Measurements from ENCODE around the gene ERF.

ERF gene

DNA sequence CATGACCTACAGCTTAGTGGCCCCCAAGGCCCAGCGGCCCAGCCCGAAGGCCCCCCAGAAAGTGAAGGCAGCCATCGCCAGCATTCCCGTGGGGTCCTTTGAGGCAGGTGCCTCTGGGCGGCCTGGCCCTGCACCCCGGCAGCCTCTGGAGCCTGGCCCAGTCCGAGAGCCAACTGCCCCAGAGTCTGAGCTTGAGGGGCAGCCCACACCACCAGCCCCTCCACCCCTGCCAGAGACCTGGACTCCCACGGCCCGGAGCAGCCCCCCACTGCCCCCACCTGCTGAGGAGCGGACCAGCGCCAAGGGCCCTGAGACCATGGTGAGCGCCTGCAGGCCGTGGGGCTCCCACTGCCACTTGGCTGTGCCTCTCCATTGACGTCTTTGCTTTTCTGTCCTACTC lies 38.0 kb upstream of the ERF start:
- Histone ChIP-seq H3K36me3 (ENCODE audit: control insufficient read depth, insufficient read depth, low read length) (peaks cover 26% of the 10 kb centered on the region), H3K4me3 (ENCODE audit: low read length) (no peak overlapping the region), H3K27me3 (ENCODE audit: control insufficient read depth, insufficient read depth, low read length) (no peaks in the 10 kb centered on the region), H3K9me3 (ENCODE audit: control insufficient read depth, insufficient read depth, low read length) (no peaks in the 10 kb centered on the region), H3K27ac (ENCODE audit: low read length) (no peak overlapping the region), H3K4me1 (ENCODE audit: control insufficient read depth, insufficient read depth, low read length) (peaks cover 6% of the 10 kb centered on the region)
- no CpG with 5 or more reads among the region's 14 CpGs for WGBS (ENCODE audit: insufficient coverage, insufficient read length)
- DNase-seq (ENCODE audit: low read depth, low spot score) = no peak

DNA sequence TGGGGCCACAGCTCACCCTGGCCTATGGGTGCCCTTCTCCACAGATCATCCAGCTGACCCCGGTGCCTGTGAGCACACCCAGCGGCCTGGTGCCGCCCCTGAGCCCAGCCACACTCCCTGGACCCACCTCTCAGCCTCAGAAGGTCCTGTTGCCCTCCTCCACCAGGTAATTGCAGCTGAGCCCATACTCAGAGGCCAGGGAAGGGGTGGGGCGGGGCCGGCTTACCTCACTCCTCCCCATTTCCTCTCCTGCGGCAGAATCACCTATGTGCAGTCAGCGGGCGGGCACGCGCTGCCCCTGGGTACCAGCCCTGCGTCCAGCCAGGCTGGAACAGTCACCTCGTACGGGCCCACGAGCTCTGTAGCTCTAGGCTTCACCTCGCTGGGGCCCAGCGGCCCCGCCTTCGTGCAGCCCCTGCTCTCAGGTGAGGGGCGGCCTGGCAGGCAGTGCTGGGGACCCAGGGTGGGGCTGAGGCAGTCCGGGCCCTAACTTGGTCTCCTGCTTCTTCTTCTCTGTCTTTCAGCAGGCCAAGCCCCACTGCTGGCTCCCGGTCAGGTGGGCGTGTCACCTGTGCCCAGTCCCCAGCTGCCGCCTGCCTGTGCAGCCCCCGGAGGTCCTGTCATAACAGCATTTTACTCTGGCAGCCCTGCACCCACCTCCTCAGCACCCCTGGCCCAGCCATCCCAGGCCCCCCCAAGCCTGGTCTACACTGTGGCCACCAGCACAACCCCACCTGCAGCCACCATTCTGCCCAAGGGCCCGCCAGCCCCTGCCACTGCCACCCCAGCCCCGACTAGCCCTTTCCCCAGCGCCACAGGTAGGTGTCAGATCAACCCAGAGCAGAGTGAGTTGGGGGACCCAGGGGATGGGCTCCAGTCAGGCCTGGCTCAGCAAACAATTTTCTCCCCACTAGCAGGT lies 37.4 kb upstream of the ERF start:
- WGBS (ENCODE audit: insufficient coverage, insufficient read length) = no CpG with 5 or more reads among the region's 27 CpGs
- H3K4me1 ChIP-seq (ENCODE audit: control insufficient read depth, insufficient read depth, low read length) = peaks cover 6% of the 10 kb centered on the region
- H3K36me3 ChIP-seq (ENCODE audit: control insufficient read depth, insufficient read depth, low read length) = peaks cover 33% of the 10 kb centered on the region
- H3K27ac ChIP-seq (ENCODE audit: low read length) = no peak overlapping the region
- H3K9me3 ChIP-seq (ENCODE audit: control insufficient read depth, insufficient read depth, low read length) = no peaks in the 10 kb centered on the region
- no peak overlapping the region for H3K4me3 ChIP-seq (ENCODE audit: low read length)
- DNase-seq (ENCODE audit: low read depth, low spot score) = no peak
- no peaks in the 10 kb centered on the region for H3K27me3 ChIP-seq (ENCODE audit: control insufficient read depth, insufficient read depth, low read length)

DNA sequence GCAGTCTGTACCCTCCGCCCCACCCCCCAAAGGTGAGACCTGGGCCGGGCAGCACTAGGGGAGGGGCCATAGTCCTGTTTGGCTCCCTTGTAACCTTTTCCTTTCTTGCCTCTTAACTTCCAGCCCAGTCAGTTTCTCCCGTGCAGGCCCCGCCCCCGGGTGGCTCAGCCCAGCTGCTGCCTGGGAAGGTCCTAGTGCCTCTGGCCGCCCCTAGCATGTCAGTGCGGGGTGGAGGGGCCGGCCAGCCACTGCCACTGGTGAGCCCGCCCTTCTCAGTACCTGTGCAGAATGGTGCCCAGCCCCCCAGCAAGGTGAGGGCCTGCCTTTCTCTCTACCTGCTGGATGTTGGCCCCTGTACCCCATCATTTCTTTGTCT lies 36.5 kb upstream of the ERF start:
- Histone ChIP-seq H3K27me3 (ENCODE audit: control insufficient read depth, insufficient read depth, low read length) (no peaks in the 10 kb centered on the region), H3K9me3 (ENCODE audit: control insufficient read depth, insufficient read depth, low read length) (no peaks in the 10 kb centered on the region), H3K27ac (ENCODE audit: low read length) (no peak overlapping the region), H3K36me3 (ENCODE audit: control insufficient read depth, insufficient read depth, low read length) (peaks cover 36% of the 10 kb centered on the region), H3K4me3 (ENCODE audit: low read length) (no peak overlapping the region), H3K4me1 (ENCODE audit: control insufficient read depth, insufficient read depth, low read length) (peaks cover 7% of the 10 kb centered on the region)
- WGBS (ENCODE audit: insufficient coverage, insufficient read length) = no CpG with 5 or more reads among the region's 9 CpGs
- no peak for DNase-seq (ENCODE audit: low read depth, low spot score)

DNA sequence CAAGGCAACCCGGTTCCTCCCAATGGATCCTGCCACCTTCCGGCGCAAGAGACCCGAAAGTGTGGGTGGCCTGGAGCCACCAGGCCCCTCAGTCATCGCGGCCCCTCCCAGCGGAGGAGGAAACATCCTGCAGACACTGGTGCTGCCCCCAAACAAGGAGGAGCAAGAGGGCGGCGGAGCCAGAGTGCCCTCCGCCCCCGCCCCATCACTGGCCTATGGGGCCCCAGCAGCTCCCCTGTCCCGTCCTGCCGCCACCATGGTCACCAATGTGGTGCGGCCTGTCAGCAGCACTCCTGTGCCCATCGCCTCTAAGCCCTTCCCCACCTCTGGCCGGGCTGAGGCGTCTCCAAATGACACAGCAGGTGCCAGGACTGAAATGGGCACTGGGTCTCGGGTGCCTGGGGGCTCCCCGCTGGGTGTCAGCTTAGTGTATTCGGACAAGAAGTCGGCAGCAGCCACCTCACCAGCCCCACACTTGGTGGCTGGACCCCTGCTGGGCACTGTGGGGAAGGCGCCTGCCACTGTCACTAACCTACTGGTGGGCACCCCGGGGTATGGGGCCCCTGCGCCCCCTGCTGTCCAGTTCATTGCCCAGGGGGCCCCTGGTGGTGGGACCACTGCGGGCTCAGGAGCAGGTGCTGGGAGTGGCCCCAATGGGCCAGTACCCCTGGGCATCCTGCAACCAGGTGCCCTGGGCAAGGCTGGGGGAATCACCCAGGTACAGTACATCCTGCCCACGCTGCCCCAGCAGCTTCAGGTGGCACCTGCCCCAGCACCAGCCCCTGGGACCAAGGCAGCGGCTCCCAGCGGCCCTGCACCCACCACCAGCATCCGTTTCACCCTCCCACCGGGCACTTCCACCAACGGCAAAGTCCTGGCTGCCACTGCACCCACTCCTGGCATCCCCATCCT lies 35.9 kb upstream of the ERF start:
- peaks cover 36% of the 10 kb centered on the region for H3K36me3 ChIP-seq (ENCODE audit: control insufficient read depth, insufficient read depth, low read length)
- peaks cover 9% of the 10 kb centered on the region for H3K4me1 ChIP-seq (ENCODE audit: control insufficient read depth, insufficient read depth, low read length)
- no CpG with 5 or more reads among the region's 31 CpGs for WGBS (ENCODE audit: insufficient coverage, insufficient read length)
- no peak for DNase-seq (ENCODE audit: low read depth, low spot score)
- no peaks in the 10 kb centered on the region for H3K9me3 ChIP-seq (ENCODE audit: control insufficient read depth, insufficient read depth, low read length)
- no peak overlapping the region for H3K27ac ChIP-seq (ENCODE audit: low read length)
- no peak overlapping the region for H3K4me3 ChIP-seq (ENCODE audit: low read length)
- H3K27me3 ChIP-seq (ENCODE audit: control insufficient read depth, insufficient read depth, low read length) = no peaks in the 10 kb centered on the region

DNA sequence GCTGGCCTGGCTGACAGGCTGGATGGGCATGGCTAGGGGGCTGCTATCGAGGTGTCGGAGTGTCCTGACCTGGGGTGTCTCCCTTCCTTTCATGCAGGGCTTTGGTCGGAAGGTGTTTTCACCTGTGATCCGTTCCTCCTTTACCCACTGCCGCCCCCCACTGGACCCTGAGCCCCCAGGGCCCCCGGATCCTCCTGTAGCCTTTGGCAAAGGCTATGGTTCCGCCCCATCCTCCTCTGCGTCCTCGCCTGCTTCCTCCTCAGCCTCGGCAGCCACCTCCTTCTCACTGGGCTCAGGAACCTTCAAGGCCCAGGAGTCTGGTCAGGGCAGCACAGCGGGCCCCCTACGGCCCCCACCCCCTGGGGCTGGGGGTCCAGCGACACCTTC lies 35.2 kb upstream of the ERF start:
- Histone ChIP-seq H3K4me1 (ENCODE audit: control insufficient read depth, insufficient read depth, low read length) (peaks cover 11% of the 10 kb centered on the region), H3K36me3 (ENCODE audit: control insufficient read depth, insufficient read depth, low read length) (peaks cover 36% of the 10 kb centered on the region), H3K9me3 (ENCODE audit: control insufficient read depth, insufficient read depth, low read length) (no peaks in the 10 kb centered on the region), H3K4me3 (ENCODE audit: low read length) (no peak overlapping the region), H3K27ac (ENCODE audit: low read length) (no peak overlapping the region), H3K27me3 (ENCODE audit: control insufficient read depth, insufficient read depth, low read length) (no peaks in the 10 kb centered on the region)
- no peak for DNase-seq (ENCODE audit: low read depth, low spot score)
- WGBS (ENCODE audit: insufficient coverage, insufficient read length) = no CpG with 5 or more reads among the region's 13 CpGs

DNA sequence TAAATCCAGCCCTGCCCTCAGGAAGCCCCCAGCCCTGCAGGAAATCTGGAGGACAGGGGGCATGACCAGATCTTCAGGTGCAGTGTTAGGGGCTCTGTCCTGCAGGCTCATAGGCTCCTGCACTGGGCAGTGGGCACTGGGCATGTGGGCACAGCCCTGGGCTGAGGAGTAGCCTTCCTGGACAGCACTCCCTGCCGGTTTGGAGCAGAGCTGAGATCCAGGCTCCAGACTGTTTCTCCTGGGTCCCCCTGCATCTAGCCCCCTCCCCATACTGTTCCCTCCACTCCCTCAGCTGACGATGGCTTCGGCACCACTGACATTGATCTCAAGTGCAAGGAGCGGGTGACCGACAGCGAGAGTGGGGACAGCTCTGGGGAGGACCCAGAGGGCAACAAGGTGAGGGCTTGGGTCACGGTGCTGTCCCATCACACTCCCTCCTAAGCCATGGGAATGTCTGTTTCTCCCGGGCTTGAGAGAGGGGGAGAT lies 34.7 kb upstream of the ERF start:
- WGBS (ENCODE audit: insufficient coverage, insufficient read length) = no CpG with 5 or more reads among the region's 8 CpGs
- no peaks in the 10 kb centered on the region for H3K9me3 ChIP-seq (ENCODE audit: control insufficient read depth, insufficient read depth, low read length)
- H3K36me3 ChIP-seq (ENCODE audit: control insufficient read depth, insufficient read depth, low read length) = peaks cover 34% of the 10 kb centered on the region
- H3K27me3 ChIP-seq (ENCODE audit: control insufficient read depth, insufficient read depth, low read length) = no peaks in the 10 kb centered on the region
- DNase-seq (ENCODE audit: low read depth, low spot score) = no peak
- peaks cover 13% of the 10 kb centered on the region for H3K4me1 ChIP-seq (ENCODE audit: control insufficient read depth, insufficient read depth, low read length)
- H3K4me3 ChIP-seq (ENCODE audit: low read length) = no peak overlapping the region
- H3K27ac ChIP-seq (ENCODE audit: low read length) = no peak overlapping the region

DNA sequence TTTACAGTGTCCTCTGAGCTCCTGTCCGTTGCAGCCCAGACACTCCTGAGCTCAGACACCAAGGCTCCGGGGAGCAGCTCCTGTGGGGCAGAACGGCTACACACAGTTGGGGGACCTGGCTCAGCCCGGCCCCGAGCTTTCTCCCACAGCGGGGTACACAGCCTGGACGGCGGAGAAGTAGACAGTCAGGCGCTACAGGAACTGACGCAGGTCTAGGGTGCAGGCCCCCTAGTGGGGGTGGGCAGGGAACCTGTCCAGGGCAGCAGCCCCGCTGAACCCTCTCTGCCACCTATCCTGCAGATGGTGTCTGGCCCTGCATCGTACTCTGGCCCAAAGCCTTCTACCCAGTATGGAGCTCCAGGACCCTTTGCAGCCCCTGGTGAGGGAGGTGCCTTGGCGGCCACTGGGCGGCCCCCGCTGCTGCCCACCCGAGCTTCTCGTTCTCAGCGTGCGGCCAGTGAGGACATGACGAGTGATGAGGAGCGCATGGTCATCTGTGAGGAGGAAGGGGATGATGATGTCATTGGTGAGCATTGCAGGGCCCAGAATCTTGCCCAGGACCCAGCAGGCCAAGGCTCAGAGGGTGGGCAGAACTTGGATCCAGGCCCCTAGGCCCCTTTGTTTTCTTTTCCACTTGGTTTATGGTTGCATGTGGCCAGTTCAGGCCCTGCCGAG lies 34.1 kb upstream of the ERF start:
- Histone ChIP-seq H3K36me3 (ENCODE audit: control insufficient read depth, insufficient read depth, low read length) (peaks cover 32% of the 10 kb centered on the region), H3K27me3 (ENCODE audit: control insufficient read depth, insufficient read depth, low read length) (no peaks in the 10 kb centered on the region), H3K27ac (ENCODE audit: low read length) (no peak overlapping the region), H3K9me3 (ENCODE audit: control insufficient read depth, insufficient read depth, low read length) (no peaks in the 10 kb centered on the region), H3K4me3 (ENCODE audit: low read length) (no peak overlapping the region), H3K4me1 (ENCODE audit: control insufficient read depth, insufficient read depth, low read length) (peaks cover 13% of the 10 kb centered on the region)
- WGBS (ENCODE audit: insufficient coverage, insufficient read length) = no CpG with 5 or more reads among the region's 22 CpGs
- DNase-seq (ENCODE audit: low read depth, low spot score) = no peak

DNA sequence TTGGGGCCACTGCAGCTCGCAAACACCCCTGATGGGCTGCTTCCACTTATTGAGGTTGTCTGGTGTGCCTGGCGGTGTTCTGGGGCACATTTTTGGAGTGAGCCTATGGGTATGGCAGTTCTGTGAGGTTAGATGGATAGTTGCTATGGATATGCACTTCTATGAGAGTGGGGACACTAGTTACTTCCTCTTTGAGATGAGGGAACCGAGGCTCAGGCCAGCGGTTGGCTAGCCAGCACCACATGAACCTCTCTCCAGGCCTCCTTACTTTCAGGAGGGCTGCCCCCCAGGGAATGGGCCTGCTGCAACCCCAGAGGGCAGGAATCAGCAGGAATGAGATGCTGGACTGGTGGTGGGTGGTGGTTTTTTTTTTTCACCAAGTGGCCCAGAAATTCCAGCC lies 33.5 kb upstream of the ERF start:
- H3K4me1 ChIP-seq (ENCODE audit: control insufficient read depth, insufficient read depth, low read length) = peaks cover 14% of the 10 kb centered on the region
- peaks cover 32% of the 10 kb centered on the region for H3K36me3 ChIP-seq (ENCODE audit: control insufficient read depth, insufficient read depth, low read length)
- no peaks in the 10 kb centered on the region for H3K27me3 ChIP-seq (ENCODE audit: control insufficient read depth, insufficient read depth, low read length)
- no peak overlapping the region for H3K4me3 ChIP-seq (ENCODE audit: low read length)
- no peaks in the 10 kb centered on the region for H3K9me3 ChIP-seq (ENCODE audit: control insufficient read depth, insufficient read depth, low read length)
- DNase-seq (ENCODE audit: low read depth, low spot score) = no peak
- no CpG with 5 or more reads among the region's 4 CpGs for WGBS (ENCODE audit: insufficient coverage, insufficient read length)
- no peak overlapping the region for H3K27ac ChIP-seq (ENCODE audit: low read length)

DNA sequence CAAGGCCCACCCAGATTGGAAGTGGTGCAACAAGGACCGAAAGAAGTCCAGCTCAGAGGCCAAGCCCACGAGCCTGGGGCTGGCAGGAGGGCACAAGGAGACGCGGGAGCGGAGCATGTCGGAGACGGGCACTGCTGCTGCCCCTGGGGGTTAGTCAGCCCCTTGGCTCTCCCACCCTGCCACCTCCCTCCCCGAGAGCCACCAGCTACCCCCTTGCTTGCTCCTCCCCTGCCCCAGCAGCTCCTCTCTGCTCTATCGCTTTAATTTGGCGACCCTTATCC lies 32.8 kb upstream of the ERF start:
- peaks cover 19% of the 10 kb centered on the region for H3K4me1 ChIP-seq (ENCODE audit: control insufficient read depth, insufficient read depth, low read length)
- DNase-seq (ENCODE audit: low read depth, low spot score) = no peak
- no peak overlapping the region for H3K4me3 ChIP-seq (ENCODE audit: low read length)
- no peaks in the 10 kb centered on the region for H3K9me3 ChIP-seq (ENCODE audit: control insufficient read depth, insufficient read depth, low read length)
- no peak overlapping the region for H3K27ac ChIP-seq (ENCODE audit: low read length)
- no CpG with 5 or more reads among the region's 10 CpGs for WGBS (ENCODE audit: insufficient coverage, insufficient read length)
- no peaks in the 10 kb centered on the region for H3K27me3 ChIP-seq (ENCODE audit: control insufficient read depth, insufficient read depth, low read length)
- peaks cover 32% of the 10 kb centered on the region for H3K36me3 ChIP-seq (ENCODE audit: control insufficient read depth, insufficient read depth, low read length)
